Left ventricle myocardium inferior (tissue), 1 donor: ENCODE results near the gene GIMAP1. TPM values are rescaled to one million over a fixed set of nuclear protein-coding genes. Genes with fewer than 3 reads are reported as not detected.

ENCODE experiments used
- DNase-seq: peaks from one replicate; pipeline ENCODE4 v3.0.0-alpha.2; 2020
- H3K27ac ChIP-seq: fragments of 200-600 bp; replicated peaks from 2 replicates; pipeline ENCODE4 v1.8.0; 2021
- H3K27me3 ChIP-seq: fragments of 200-600 bp; 2 replicates; pipeline ENCODE4 v1.8.0; 2021; ENCODE audit warnings: low read depth
- H3K36me3 ChIP-seq: fragments of 200-600 bp; 2 replicates; pipeline ENCODE4 v1.8.0; 2021
- H3K4me1 ChIP-seq: fragments of 200-600 bp; 2 replicates; pipeline ENCODE4 v1.8.0; 2021
- H3K4me3 ChIP-seq: fragments of 200-600 bp; 2 replicates; pipeline ENCODE4 v1.8.0; 2021; ENCODE audit warnings: mild to moderate bottlenecking, moderate library complexity
- H3K9me3 ChIP-seq: fragments of 200-600 bp; replicated peaks from 2 replicates; pipeline ENCODE4 v1.8.0; 2021
- CTCF ChIP-seq: fragments of 200-600 bp; IDR thresholded peaks from 2 replicates; pipeline ENCODE4 v1.8.0; 2021; ENCODE audit warnings: antibody characterized with exemption, mild to moderate bottlenecking, borderline replicate concordance
- intact Hi-C: fragments of 100-400 bp; cut with micrococcal nuclease; formaldehyde crosslinking; loops from one replicate; pipeline ENCODE4 v1.11.0; 2022
- total RNA-seq: library from RNA; stranded (reverse); fragmentation: NEBNext Ultra II Directional; extraction: Animal tissue kit (Norgen Biotek cat#: 25700); gene quantifications from one replicate; pipeline ENCODE4 v1.2.1, GENCODE V29; 2021
- donor health status: DM: no; HTN: yes; CAD: no; lungs with severe emphysema.

GIMAP1 gene
- total RNA-seq, 1 donor from 2014 or later, result 5.9 TPM

- no peak for TF ChIP-seq CTCF
- no peaks in the 10 kb centered on the region for H3K27me3 ChIP-seq
- H3K27ac ChIP-seq, result no peak overlapping the region
- no peak overlapping the region for H3K4me3 ChIP-seq
- DNase-seq, result no peak
- H3K36me3 ChIP-seq, result no peaks in the 10 kb centered on the region
- H3K4me1 ChIP-seq, result peaks cover 10% of the 10 kb centered on the region
- H3K9me3 ChIP-seq, result peaks cover 34% of the 10 kb centered on the region
- intact Hi-C loops, result no loop called here
These were observed 11.6 kb downstream of the GIMAP1 start for GRCh38 chr7:150728011-150728410.

GRCh38 chr7:150728609-150729008, 12.2 kb downstream of the GIMAP1 start:
- no peaks in the 10 kb centered on the region for H3K36me3 ChIP-seq
- H3K27me3 ChIP-seq, result no peaks in the 10 kb centered on the region
- H3K9me3 ChIP-seq, result peaks cover 34% of the 10 kb centered on the region
- H3K4me3 ChIP-seq, result no peak overlapping the region
- H3K4me1 ChIP-seq, result peaks cover 4% of the 10 kb centered on the region
- intact Hi-C loops, result no loop called here
- H3K27ac ChIP-seq, result no peak overlapping the region
- TF ChIP-seq CTCF, result no peak
- no peak for DNase-seq

- Histone ChIP-seq H3K4me3 (no peak overlapping the region), H3K9me3 (peaks cover 23% of the 10 kb centered on the region), H3K27ac (no peak overlapping the region), H3K27me3 (no peaks in the 10 kb centered on the region), H3K36me3 (no peaks in the 10 kb centered on the region), H3K4me1 (peaks cover 11% of the 10 kb centered on the region)
- DNase-seq, result no peak
- no peak for TF ChIP-seq CTCF
- intact Hi-C loops, result no loop called here
These were observed 15.5 kb downstream of the GIMAP1 start for GRCh38 chr7:150731916-150732315.

GRCh38 chr7:150732786-150733481, 16.5 kb downstream of the GIMAP1 start:
- Histone ChIP-seq H3K27me3 (no peaks in the 10 kb centered on the region), H3K27ac (no peak overlapping the region), H3K36me3 (no peaks in the 10 kb centered on the region), H3K4me1 (peaks cover 20% of the 10 kb centered on the region), H3K9me3 (peaks cover 15% of the 10 kb centered on the region), H3K4me3 (no peak overlapping the region)
- intact Hi-C loops, result no loop called here
- no peak for DNase-seq
- TF ChIP-seq CTCF, result no peak

- no peak overlapping the region for H3K27ac ChIP-seq
- no peaks in the 10 kb centered on the region for H3K27me3 ChIP-seq
- H3K4me3 ChIP-seq, result no peak overlapping the region
- no peak for TF ChIP-seq CTCF
- H3K36me3 ChIP-seq, result no peaks in the 10 kb centered on the region
- DNase-seq, result no peak
- intact Hi-C loops, result no loop called here
- H3K4me1 ChIP-seq, result peaks cover 23% of the 10 kb centered on the region
- H3K9me3 ChIP-seq, result peaks cover 9% of the 10 kb centered on the region
These were observed 17.2 kb downstream of the GIMAP1 start for GRCh38 chr7:150733482-150734095.
